NB4 (cell line): ENCODE results near the gene PSMD5.

Experiments
- MYC ChIP-seq: IDR thresholded peaks from 2 replicates; pipeline ENCODE4 v1.6.1; 2011; ENCODE audit warnings: low read depth, low read length
- POLR2A ChIP-seq: IDR thresholded peaks from 2 replicates; pipeline ENCODE4 v1.6.1; 2011; ENCODE audit warnings: mild to moderate bottlenecking; ENCODE audit not compliant: insufficient read length; ENCODE audit errors: extremely low read depth
- TF ChIP-seq, protein P1 (sequence below): IDR thresholded peaks from one replicate; pipeline ENCODE4 v1.5.1; 2012; ENCODE audit warnings: low read depth, low read length
- TF ChIP-seq, protein P2 (sequence below): IDR thresholded peaks from 2 replicates; pipeline ENCODE4 v1.6.1; 2011; ENCODE audit warnings: low read depth, low read length

GRCh38 chr9:120889606-120890271, 47.0 kb upstream of the PSMD5 start:
- TF ChIP-seq, protein P1, sequence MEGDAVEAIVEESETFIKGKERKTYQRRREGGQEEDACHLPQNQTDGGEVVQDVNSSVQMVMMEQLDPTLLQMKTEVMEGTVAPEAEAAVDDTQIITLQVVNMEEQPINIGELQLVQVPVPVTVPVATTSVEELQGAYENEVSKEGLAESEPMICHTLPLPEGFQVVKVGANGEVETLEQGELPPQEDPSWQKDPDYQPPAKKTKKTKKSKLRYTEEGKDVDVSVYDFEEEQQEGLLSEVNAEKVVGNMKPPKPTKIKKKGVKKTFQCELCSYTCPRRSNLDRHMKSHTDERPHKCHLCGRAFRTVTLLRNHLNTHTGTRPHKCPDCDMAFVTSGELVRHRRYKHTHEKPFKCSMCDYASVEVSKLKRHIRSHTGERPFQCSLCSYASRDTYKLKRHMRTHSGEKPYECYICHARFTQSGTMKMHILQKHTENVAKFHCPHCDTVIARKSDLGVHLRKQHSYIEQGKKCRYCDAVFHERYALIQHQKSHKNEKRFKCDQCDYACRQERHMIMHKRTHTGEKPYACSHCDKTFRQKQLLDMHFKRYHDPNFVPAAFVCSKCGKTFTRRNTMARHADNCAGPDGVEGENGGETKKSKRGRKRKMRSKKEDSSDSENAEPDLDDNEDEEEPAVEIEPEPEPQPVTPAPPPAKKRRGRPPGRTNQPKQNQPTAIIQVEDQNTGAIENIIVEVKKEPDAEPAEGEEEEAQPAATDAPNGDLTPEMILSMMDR: no peak
- TF ChIP-seq POLR2A: no peak
- TF ChIP-seq, protein P2, sequence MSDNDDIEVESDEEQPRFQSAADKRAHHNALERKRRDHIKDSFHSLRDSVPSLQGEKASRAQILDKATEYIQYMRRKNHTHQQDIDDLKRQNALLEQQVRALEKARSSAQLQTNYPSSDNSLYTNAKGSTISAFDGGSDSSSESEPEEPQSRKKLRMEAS: no peak
- no peak for TF ChIP-seq MYC
